NOMO-1 treated with DMSO at 0.1 percent for 48 hours (cell line): ENCODE measurements around the gene CDH7.

ENCODE experiments used
- DNase-seq: peaks from one replicate; lab custom pipeline; 2025; ENCODE audit not compliant: unreplicated experiment; lab: John Stamatoyannopoulos, UW

CDH7 gene, protein sequence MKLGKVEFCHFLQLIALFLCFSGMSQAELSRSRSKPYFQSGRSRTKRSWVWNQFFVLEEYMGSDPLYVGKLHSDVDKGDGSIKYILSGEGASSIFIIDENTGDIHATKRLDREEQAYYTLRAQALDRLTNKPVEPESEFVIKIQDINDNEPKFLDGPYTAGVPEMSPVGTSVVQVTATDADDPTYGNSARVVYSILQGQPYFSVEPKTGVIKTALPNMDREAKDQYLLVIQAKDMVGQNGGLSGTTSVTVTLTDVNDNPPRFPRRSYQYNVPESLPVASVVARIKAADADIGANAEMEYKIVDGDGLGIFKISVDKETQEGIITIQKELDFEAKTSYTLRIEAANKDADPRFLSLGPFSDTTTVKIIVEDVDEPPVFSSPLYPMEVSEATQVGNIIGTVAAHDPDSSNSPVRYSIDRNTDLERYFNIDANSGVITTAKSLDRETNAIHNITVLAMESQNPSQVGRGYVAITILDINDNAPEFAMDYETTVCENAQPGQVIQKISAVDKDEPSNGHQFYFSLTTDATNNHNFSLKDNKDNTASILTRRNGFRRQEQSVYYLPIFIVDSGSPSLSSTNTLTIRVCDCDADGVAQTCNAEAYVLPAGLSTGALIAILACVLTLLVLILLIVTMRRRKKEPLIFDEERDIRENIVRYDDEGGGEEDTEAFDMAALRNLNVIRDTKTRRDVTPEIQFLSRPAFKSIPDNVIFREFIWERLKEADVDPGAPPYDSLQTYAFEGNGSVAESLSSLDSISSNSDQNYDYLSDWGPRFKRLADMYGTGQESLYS

GRCh38 chr18:65750389-65751154, at the start of gene CDH7:
CDH7 (plus strand) TSS chr18:65751012; CDS start chr18:65762843, 11,831 bp downstream.
- DNase-seq = no peak

DNA sequence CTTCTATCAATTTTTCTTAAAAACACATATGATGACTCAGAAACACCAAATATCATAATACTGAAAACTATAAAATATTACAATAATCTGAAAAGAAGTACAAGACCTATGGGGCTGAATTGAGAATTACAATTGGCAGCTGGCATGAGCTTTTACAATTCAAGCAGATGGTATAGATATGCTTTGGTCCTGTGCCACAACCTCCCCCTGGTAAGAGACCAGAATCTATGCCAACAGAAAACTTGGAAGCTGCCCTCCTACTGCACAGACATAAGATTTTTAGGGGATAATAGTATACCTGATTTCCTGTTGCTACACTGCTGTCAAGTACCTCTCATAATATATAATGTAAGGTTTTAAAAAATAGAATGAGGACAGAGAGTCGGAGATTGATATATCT, 46.8 kb upstream of the CDH7 start:
- no peak for DNase-seq

DNA sequence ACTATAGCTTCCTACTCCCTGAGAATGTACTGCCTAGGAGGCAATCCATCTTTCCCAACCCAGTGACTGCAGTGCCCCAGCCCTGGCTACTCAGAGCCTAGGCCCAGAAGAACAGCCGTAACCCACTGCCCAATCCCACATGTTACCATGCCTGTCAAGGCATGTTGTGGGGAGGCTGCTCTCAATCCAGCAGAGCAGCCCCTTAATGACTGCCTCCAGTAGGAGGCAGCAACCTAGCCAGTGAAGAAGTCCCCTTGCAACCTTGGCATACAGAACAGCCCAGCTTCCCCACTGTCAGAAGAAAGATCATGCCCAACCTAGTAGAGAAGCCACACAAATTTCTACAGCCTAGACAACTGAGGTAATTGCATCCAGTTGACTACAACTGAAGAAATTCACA, 44.2 kb upstream of the CDH7 start:
- DNase-seq = no peak

- no peak for DNase-seq
Measured at GRCh38 chr18:65711493-65711892, 39.3 kb upstream of the CDH7 start.

GRCh38 chr18:65721619-65722018, 29.2 kb upstream of the CDH7 start:
- peak; percentile 55 for DNase-seq

- DNase-seq = peak; percentile 6
Measured at GRCh38 chr18:65725251-65726050, 25.4 kb upstream of the CDH7 start.

- no peak for DNase-seq
Measured at GRCh38 chr18:65735155-65735554, 15.7 kb upstream of the CDH7 start.

DNA sequence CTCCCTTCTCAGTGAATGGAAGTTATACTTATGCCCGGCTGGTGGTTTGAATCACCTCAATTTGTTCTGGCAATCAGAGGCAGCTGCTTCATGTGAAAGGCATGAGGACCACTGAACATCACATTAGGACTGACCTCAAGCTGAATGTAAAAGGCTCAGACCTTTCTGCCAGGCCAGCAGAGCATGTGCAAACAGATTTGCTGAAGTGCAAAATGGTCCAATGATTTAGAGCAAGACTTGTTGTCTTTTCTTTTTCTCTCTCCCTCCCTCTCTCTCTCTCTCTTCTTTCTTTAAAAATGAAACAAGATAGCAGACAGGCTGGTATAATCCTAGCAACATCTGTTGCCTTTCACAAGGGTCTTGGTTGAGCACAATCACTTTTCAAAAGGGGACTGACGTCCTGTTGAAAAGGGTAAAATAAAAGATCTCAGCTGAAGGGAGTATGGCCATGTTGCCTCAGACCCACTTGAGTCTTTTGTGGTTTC, 13.3 kb upstream of the CDH7 start:
- no peak for DNase-seq

DNA sequence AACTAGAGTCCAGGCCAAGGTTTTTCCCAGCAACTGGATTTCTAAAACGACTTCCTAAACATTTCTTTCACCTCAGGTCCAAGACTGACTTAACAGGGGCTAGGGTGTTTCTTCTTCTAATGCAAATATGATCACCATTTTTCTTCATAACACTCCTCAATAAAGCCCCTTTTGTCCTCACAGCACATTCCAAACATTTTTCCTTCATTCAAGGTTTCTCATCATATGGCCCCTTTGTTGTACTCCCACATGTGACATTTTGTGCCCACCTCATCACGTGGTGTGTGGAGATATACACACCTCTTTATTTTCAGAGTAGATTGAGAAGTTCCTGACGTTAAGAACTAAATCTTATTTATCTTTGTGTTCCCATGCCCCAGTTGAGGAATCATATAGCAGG, 3.9 kb upstream of the CDH7 start:
- no peak for DNase-seq

- no peak for DNase-seq
Measured at GRCh38 chr18:65748321-65748720, 2.5 kb upstream of the CDH7 start.

DNA sequence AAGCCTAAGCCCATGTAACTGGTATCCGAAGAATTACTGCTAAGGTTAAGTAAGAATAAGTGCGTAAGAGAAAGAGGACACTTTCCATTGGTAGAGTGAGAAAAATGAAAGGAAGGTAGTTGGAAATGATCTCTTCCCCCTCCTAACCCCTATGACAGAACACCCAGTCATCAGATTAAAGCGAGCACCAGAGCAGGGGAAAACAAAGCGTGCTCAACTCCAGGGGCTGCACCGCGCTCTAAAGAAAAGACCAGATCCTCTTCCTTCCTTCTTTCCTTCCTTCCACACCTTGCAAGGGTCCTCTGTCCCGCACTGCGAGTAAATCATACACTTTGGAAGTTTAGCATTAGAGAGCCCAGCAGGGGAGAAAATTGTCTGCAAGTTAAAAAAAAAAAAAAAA, 971 bp upstream of the CDH7 start:
- no peak for DNase-seq

DNA sequence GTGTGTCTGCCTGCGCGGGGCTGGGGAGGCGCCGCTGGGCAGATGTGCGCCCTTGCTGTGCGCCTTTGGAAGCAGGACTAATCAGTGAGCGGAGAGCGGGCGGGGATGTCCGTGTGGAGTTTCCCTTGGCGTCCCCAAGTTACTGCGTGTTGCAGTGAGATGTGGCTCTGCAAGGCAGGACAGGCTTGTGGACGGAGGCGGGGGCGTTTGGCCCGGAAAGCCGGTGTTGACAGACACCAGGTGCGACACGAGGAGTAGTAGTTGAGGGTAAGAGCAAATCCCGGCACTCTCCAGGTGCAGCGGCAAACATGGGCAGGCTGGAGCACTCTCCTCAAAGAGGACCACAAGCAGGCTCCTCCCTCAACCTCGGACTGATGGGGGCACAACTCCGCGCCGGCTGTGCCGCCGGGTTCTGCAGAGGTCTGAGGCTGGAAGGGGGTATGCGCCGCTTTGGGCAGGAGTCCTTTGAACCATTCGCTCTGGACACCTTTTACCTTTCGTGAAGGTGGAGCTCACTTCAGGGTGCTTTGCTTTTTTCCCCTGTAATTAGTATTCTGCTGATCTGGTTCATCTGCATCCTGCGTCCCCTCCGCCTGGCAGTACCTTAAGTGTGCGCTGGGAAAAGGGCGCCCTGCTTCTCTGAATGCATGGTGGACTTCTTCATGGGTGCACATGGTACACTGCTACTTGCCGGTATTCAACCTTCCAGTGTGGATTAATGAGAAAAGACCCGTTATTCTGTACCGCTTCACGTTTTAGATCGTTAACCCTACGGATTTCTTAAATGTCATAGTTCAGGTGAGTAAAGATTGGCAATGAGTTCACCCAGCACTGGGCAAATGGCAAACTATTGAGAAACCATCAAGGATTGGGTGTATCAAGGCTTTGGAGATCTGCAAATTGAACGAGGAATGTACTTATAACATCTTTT, 608 bp downstream of the CDH7 start:
- no peak for DNase-seq

DNA sequence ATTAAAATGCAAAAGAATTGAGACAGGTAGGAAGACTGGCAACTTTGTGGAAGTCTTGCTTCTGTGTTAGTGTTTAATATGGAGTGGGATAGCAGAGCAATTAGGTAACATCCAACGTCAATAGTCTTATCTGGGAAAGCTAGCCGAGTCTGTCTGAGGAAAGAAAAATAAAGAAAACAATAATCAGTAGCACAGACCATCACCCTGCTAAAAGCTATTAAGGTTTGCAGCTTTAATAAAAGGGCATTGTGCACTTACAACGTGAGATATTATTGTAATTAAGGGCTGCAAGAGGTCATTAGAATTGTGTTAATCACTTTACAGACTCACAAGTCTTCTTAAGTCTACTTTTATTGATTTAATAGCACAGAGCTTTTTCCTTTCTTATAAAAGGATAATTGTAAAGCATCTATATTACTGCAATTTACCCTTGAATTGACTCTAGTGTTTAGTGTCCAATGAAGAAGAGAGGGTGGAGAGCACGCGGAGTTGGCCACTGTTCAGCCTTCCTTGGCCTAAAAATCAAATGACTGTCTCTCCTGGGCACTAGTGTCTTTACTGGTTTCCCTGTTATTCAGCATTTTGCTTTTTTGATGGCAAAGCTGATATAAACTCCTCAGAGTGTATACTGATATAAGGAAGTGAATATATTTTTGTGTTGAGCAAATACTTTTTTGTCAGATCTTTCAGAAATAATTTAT, 2.0 kb downstream of the CDH7 start:
- no peak for DNase-seq

DNA sequence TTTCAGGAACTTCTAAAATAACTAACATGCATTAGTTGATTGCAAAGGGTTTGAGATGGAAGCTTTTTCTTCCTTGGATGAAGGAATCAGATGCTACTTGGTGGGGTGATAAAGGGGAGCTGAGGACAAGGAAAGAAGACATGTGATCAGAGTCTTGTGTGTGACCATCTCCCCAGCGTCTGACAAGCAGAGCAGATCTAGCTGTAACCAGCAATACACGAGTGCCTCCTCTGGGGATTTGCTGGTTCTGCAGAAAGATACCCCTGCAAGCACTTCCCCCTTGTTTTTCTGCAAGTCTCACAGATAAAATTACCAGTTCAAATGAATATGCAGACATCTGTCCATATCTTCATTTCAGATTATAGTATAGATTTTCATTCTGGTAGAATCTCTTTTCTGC, 2.7 kb downstream of the CDH7 start:
- peak; percentile 19 for DNase-seq

DNA sequence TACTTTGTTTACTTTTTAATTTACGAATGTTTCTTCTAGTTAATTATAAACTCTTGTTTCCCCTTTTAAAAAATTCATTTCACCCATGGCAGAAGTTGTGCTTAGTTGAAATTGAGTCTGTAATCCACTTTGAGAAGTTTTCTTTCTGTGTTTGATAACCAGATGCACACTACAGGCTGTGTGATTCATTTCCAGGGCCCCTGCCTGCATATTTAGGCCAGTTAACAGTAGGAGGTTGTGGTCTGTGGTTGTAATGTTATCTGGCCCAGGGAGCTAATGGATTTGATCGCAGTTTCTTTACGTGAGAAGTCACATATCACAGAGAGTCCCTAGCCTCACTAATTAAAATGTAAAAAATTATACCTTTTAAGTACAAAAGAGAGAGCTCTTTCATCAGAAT, 3.3 kb downstream of the CDH7 start:
- DNase-seq = no peak

DNA sequence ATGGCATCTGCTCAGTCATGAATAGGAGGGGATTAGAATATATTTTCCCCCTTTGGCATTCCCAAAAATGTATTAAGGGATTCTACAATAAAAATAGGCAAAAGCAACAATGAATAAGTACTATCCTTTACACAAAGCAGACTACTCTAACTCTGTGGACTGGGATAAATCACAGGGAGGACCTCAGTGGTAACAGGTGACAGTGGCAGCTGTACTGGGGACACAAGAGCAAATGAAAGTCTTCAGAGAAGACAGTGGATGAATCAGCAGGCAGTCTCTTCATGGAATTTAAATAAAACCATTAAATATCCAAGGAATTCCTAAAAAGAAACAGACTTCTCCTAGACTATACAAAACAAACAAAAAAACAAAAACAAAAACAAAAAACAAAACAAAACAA, 4.8 kb downstream of the CDH7 start:
- DNase-seq = no peak

GRCh38 chr18:65760457-65760856, 9.6 kb downstream of the CDH7 start:
- DNase-seq = no peak

DNA sequence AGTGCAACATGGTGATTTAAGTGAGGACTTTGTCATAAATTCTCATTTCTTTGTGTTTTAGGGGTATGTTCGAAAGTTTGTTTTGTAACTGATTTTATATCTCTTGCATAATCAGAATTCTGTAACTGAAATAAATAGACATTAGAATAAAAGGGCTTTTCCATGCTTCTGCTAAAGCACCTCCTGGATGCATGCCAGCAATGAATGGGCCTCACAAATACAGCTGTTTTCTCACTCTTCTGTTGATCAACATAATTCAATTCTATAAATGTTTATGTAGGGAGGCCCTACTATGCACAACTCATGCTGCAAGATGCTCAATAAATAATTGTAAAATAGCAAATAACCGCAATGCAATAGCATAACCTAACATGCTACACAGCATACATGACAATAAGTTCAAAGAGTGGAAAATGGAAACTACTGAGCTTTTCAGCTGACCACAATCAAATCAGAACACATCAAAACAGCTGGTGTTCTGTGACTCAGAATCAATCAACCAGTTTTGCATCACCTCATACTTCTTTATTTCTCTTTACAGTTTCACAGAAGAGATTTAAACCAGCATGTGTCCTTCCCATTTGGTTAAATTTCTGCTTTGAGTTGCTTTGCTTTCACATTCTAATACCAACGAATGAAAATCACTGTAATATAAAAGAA, 11.0 kb downstream of the CDH7 start:
- DNase-seq = no peak
